Body of pancreas (tissue), 4 donors: ENCODE data around the gene TSPYL1.

Experiments
- POLR2A ChIP-seq, 3 donors: fragments of 450-650 bp; IDR thresholded peaks; one replicate each; pipeline ENCODE4 v1.6.1; 2016; ENCODE audit warnings: antibody characterized with exemption in 3 of 3, mild to moderate bottlenecking in 2 of 3
- TF ChIP-seq, protein P1 (sequence below), 7 experiments: fragments of 450-650 bp in 4 of 7; fragments of 200-600 bp in 3 of 7; sonication (generic) in 3 of 7; IDR thresholded peaks; one replicate each; pipeline ENCODE4 v1.5.1; 2016 to 2019; ENCODE audit warnings: antibody characterized with exemption in 7 of 7

DNA sequence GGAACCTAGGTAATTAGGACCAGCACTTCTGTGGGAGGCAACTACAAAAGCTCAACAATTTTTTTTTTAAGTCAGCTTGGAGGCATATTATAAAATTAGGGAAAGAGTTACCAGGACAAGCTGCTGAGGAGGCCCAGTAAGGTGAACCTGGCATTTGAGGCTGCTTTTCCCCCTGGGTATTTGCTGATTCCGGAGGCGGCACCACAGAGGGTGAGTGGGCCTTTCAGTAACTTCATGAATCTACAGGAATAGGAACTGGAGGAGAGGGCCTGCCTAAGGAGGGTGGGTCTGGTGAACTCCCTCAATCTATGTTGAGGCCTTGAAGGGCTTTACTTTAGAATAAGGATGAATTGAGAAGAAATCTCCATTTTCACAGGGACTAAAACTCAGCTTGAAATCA, 40.5 kb downstream of the TSPYL1 start:
- no peak for TF ChIP-seq POLR2A (IDR thresholded peaks at IDR 0.05)
- TF ChIP-seq, protein P1, sequence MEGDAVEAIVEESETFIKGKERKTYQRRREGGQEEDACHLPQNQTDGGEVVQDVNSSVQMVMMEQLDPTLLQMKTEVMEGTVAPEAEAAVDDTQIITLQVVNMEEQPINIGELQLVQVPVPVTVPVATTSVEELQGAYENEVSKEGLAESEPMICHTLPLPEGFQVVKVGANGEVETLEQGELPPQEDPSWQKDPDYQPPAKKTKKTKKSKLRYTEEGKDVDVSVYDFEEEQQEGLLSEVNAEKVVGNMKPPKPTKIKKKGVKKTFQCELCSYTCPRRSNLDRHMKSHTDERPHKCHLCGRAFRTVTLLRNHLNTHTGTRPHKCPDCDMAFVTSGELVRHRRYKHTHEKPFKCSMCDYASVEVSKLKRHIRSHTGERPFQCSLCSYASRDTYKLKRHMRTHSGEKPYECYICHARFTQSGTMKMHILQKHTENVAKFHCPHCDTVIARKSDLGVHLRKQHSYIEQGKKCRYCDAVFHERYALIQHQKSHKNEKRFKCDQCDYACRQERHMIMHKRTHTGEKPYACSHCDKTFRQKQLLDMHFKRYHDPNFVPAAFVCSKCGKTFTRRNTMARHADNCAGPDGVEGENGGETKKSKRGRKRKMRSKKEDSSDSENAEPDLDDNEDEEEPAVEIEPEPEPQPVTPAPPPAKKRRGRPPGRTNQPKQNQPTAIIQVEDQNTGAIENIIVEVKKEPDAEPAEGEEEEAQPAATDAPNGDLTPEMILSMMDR (IDR thresholded peaks at IDR 0.05): no peak
